Islet precursor cell (in vitro differentiated cells): ENCODE data around the gene EIF4E1B.
"Not testable (repeated sequence)": the region's sequence is repeated elsewhere in the genome, so short reads cannot be mapped to it uniquely, and the experiment has no call there.

Experiments used
- DNase-seq: peaks from one replicate; pipeline ENCODE4 v3.0.0-alpha.2; 2018

EIF4E1B gene

GRCh38 chr5:176629853-176630680 is at the start of gene EIF4E1B, which contains the start of gene SNCB:
TSS of gene EIF4E1B (plus strand) at chr5:176630675. CDS start at chr5:176642788, 12,113 bp downstream.
TSS of gene SNCB (minus strand) at chr5:176630534. CDS start at chr5:176629654, 880 bp downstream.
- peak; percentile 76 for DNase-seq

- DNase-seq: no peak
Observed at GRCh38 chr5:176581361-176581760, 49.1 kb upstream of the EIF4E1B start.

- DNase-seq: no peak
Observed at GRCh38 chr5:176583076-176583475, 47.4 kb upstream of the EIF4E1B start.

- no peak for DNase-seq
Observed at GRCh38 chr5:176587398-176587797, 43.1 kb upstream of the EIF4E1B start.

- no peak for DNase-seq
Observed at GRCh38 chr5:176588297-176588696, 42.2 kb upstream of the EIF4E1B start.

GRCh38 chr5:176589039-176589769 is 41.3 kb upstream of the EIF4E1B start:
- DNase-seq: no peak

- no peak for DNase-seq
Observed at GRCh38 chr5:176590035-176590717, 40.3 kb upstream of the EIF4E1B start.

GRCh38 chr5:176591667-176592066 is 38.8 kb upstream of the EIF4E1B start:
- not testable (repeated sequence) for DNase-seq

- no peak for DNase-seq
Observed at GRCh38 chr5:176592573-176592972, 37.9 kb upstream of the EIF4E1B start.

GRCh38 chr5:176593273-176593869 is 37.1 kb upstream of the EIF4E1B start:
- no peak for DNase-seq

- DNase-seq: no peak
Observed at GRCh38 chr5:176594554-176594953, 35.9 kb upstream of the EIF4E1B start.

- DNase-seq: no peak
Observed at GRCh38 chr5:176595386-176595943, 35.0 kb upstream of the EIF4E1B start.

GRCh38 chr5:176596069-176596644 is 34.3 kb upstream of the EIF4E1B start:
- DNase-seq: no peak

GRCh38 chr5:176596689-176597416 is 33.6 kb upstream of the EIF4E1B start:
- peak; percentile 76 for DNase-seq

- no peak for DNase-seq
Observed at GRCh38 chr5:176597417-176598389, 32.8 kb upstream of the EIF4E1B start.

- DNase-seq: not testable (repeated sequence)
Observed at GRCh38 chr5:176599749-176600430, 30.6 kb upstream of the EIF4E1B start.

- no peak for DNase-seq
Observed at GRCh38 chr5:176601901-176602482, 28.5 kb upstream of the EIF4E1B start.

- no peak for DNase-seq
Observed at GRCh38 chr5:176603091-176603490, 27.4 kb upstream of the EIF4E1B start.

- peak; percentile 69 for DNase-seq
Observed at GRCh38 chr5:176606032-176606431, 24.4 kb upstream of the EIF4E1B start.
